ENCODE data around the gene SUN5.

- TF ChIP-seq POLR2AphosphoS5 (IDR thresholded peaks at IDR 0.05) (no peak), CTCF (IDR thresholded peaks at IDR 0.05) (no peak), POLR2A (IDR thresholded peaks at IDR 0.05) (no peak), EP300 (IDR thresholded peaks at IDR 0.05) (no peak)
These were observed 21.2 kb upstream of the SUN5 start for GRCh38 chr20:33025318-33025876.
